Heart left ventricle (tissue), 13 donors: ENCODE results near the gene PRKAG2.

ENCODE experiments used
- POLR2A ChIP-seq, 2 donors: fragments of 450-650 bp; IDR thresholded peaks; one replicate each; pipeline ENCODE4 v1.6.1; 2017; ENCODE audit warnings: antibody characterized with exemption in 2 of 2, mild to moderate bottlenecking in 2 of 2, moderate library complexity in 2 of 2
- TF ChIP-seq, protein P1 (sequence below), 12 donors: fragments of 200-600 bp; sonication (generic) in 4 of 12; IDR thresholded peaks; one replicate each; pipeline versions ENCODE4 v1.5.0 to v1.8.0; 2018 to 2022; ENCODE audit warnings: antibody characterized with exemption in 12 of 12, mild to moderate bottlenecking in 5 of 12
- donor health status: ischemic (EF 13 %, LVEDD 7.1; RV severe dilation, severe dysfunction).
- donor health status: DM: no; HTN: yes; CAD: no.
- donor health status: DM: no; HTN: no; CAD: no.
- donor health status: ischemic (EF 25% LVEDD 6.9; RV normal size, moderate dysfunction).
- donor health status: ischemic (EF 25% LVEDD 5.7; RV mildly dilated, moderate dysfunction).
- donor health status: ischemic (EF 35%, LVEDD 5.7; RV mildly dilated, moderate dysfunction).
- donor health status: nonischemic (EF 11% LVEDD 7.7; RV severe dilation, severe dysfunction).
- donor health status: DM: yes; HTN: yes; CAD: no.
- donor health status: PGD.
- donor health status: ischemic (EF 29% LVEDD 5.4; RV normal size, mild dysfunction).
- donor health status: nonischemic (EF 23%, LVEDD 6.1; RV moderate dilation, normal function).

DNA sequence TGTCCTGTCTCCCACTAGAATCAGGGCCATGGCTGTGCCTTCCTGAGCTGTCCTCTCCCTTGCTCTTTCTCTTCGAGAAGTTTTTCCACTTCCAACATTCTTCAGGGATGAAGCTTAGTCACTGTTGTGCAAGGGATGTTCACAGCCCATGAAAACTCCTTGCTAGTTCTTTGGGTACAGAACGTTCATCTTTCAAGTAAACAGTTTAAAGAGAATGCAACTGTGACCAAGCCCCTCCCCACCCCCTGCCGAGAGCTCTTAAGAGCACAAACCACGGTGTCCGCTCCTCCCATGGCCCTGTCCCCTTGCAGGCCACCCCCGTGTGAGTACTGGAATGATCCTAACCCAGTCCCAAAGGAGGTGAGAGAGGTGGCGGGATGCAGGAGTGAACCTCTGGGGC is 196.1 kb downstream of the PRKAG2 start:
- TF ChIP-seq, protein P1, sequence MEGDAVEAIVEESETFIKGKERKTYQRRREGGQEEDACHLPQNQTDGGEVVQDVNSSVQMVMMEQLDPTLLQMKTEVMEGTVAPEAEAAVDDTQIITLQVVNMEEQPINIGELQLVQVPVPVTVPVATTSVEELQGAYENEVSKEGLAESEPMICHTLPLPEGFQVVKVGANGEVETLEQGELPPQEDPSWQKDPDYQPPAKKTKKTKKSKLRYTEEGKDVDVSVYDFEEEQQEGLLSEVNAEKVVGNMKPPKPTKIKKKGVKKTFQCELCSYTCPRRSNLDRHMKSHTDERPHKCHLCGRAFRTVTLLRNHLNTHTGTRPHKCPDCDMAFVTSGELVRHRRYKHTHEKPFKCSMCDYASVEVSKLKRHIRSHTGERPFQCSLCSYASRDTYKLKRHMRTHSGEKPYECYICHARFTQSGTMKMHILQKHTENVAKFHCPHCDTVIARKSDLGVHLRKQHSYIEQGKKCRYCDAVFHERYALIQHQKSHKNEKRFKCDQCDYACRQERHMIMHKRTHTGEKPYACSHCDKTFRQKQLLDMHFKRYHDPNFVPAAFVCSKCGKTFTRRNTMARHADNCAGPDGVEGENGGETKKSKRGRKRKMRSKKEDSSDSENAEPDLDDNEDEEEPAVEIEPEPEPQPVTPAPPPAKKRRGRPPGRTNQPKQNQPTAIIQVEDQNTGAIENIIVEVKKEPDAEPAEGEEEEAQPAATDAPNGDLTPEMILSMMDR (IDR thresholded peaks at IDR 0.05): no peak
- no peak for TF ChIP-seq POLR2A (IDR thresholded peaks at IDR 0.05)
